ENCODE measurements around the gene PLXND1.

DNA sequence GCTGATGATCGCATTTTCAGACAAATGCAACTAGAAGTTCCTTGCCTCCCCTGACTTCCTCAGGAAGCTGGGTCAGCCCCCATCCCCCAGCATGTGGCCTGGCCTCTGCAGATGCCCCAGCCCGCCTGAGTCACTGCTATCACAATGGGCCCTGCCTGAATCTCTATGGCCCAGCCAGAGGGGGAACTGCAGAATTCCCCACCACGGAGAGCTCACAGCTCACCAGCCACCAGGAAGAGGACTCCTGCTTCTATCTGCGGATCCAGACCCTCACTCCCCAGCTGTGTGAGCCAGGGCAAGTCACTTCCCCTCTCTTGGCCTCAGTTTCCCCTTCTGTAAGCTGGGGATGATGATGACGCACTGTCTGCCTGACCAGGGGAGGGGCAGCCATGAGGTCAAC, 6.9 kb downstream of the PLXND1 start:
- TF ChIP-seq GATA2 (IDR thresholded peaks at IDR 0.05; ENCODE audit: low read depth, low read length) (no peak), GATA3 (IDR thresholded peaks at IDR 0.05; ENCODE audit: low read depth, low read length) (no peak)
